HG03103 (cell line): Measurements from ENCODE around the gene COMMD10.
A peak's percentile ranks its signal among the peaks of the same experiment; 100 is the strongest.

Experiments used
- ATAC-seq: cut with Tn5 transposase; IDR thresholded peaks from one replicate; pipeline ENCODE4 v1.9.1; 2021; ENCODE audit warnings: low read depth; ENCODE audit not compliant: unreplicated experiment

COMMD10 gene

GRCh38 chr5:116281309-116281708 is 196.5 kb downstream of the COMMD10 start:
- no peak for ATAC-seq

- ATAC-seq = no peak
Observed at GRCh38 chr5:116288524-116288923, 203.7 kb downstream of the COMMD10 start.

- ATAC-seq = no peak
Observed at GRCh38 chr5:116289276-116289675, 204.5 kb downstream of the COMMD10 start.

GRCh38 chr5:116291271-116291670 is 206.4 kb downstream of the COMMD10 start:
- no peak for ATAC-seq

- no peak for ATAC-seq
Observed at GRCh38 chr5:116292321-116292720, 207.5 kb downstream of the COMMD10 start.

- no peak for ATAC-seq
Observed at GRCh38 chr5:116296335-116297072, 211.7 kb downstream of the COMMD10 start.

- no peak for ATAC-seq
Observed at GRCh38 chr5:116297296-116297814, 212.5 kb downstream of the COMMD10 start.

GRCh38 chr5:116299746-116300640 is 215.2 kb downstream of the COMMD10 start:
- no peak for ATAC-seq

GRCh38 chr5:116301110-116301509 is 216.3 kb downstream of the COMMD10 start:
- ATAC-seq = no peak

GRCh38 chr5:116303340-116303739 is 218.5 kb downstream of the COMMD10 start:
- ATAC-seq = no peak

GRCh38 chr5:116303810-116304209 is 219.0 kb downstream of the COMMD10 start:
- no peak for ATAC-seq

GRCh38 chr5:116305899-116306298 is 221.1 kb downstream of the COMMD10 start:
- no peak for ATAC-seq

GRCh38 chr5:116306846-116307245 is 222.0 kb downstream of the COMMD10 start:
- ATAC-seq = no peak

- ATAC-seq = no peak
Observed at GRCh38 chr5:116308391-116308790, 223.6 kb downstream of the COMMD10 start.

GRCh38 chr5:116313366-116313765 is 228.5 kb downstream of the COMMD10 start:
- no peak for ATAC-seq

GRCh38 chr5:116315531-116315930 is 230.7 kb downstream of the COMMD10 start:
- ATAC-seq = no peak

- no peak for ATAC-seq
Observed at GRCh38 chr5:116318091-116318854, 233.4 kb downstream of the COMMD10 start.

- ATAC-seq = no peak
Observed at GRCh38 chr5:116320486-116320885, 235.7 kb downstream of the COMMD10 start.

GRCh38 chr5:116329503-116329902 is 244.7 kb downstream of the COMMD10 start:
- ATAC-seq = no peak

- peak; percentile 71 for ATAC-seq
Observed at GRCh38 chr5:116340799-116341198, 256.0 kb downstream of the COMMD10 start.
